HEK293 (cell line): Measurements from ENCODE around the gene GALNTL6.

Experiments
- CTCF ChIA-PET: fragments of 350-600 bp; formaldehyde crosslinking; extraction: SDS; loops from one replicate; lab custom pipeline; 2021; ENCODE audit warnings: antibody characterized with exemption; lab: Yijun Ruan, JAX
- POLR2A ChIA-PET: fragments of 300-600 bp; formaldehyde crosslinking; extraction: SDS; loops from one replicate; lab custom pipeline; 2020; ENCODE audit warnings: antibody characterized with exemption, inconsistent platforms; lab: Yijun Ruan, JAX
- H3K27ac ChIP-seq: fragments of 200-500 bp; sonication (Bioruptor generic); 2 replicates; pipeline ENCODE4 v1.5.1; 2014; ENCODE audit warnings: low read depth, low read length, control low read depth, inconsistent platforms; ENCODE audit errors: extremely low read depth
- H3K36me3 ChIP-seq, 2 experiments: fragments of 200-500 bp in 1 of 2; sonication (Bioruptor generic) in 1 of 2; 1 replicate in 1 of 2; 2 replicates in 1 of 2; pipeline ENCODE4 v1.5.1; 2014 to 2017; ENCODE audit warnings: inconsistent platforms in 2 of 2, low read length in 2 of 2; ENCODE audit not compliant: control insufficient read depth in 2 of 2, insufficient read depth in 1 of 2
- H3K4me1 ChIP-seq: fragments of 200-500 bp; sonication (Bioruptor generic); 2 replicates; pipeline ENCODE4 v1.5.1; 2014; ENCODE audit warnings: mild to moderate bottlenecking, low read length, inconsistent platforms; ENCODE audit not compliant: control insufficient read depth, insufficient read depth
- H3K4me3 ChIP-seq: 2 replicates; pipeline ENCODE4 v1.5.1; 2011; ENCODE audit warnings: low read depth, mild to moderate bottlenecking, control low read depth, low read length, moderate library complexity
- H3K9me3 ChIP-seq: fragments of 200-500 bp; sonication (Bioruptor generic); 2 replicates; pipeline ENCODE4 v1.5.1; 2014; ENCODE audit warnings: low read depth, low read length, inconsistent platforms; ENCODE audit not compliant: control insufficient read depth, insufficient read depth
- EGR2 ChIP-seq: fragments of 450-650 bp; formaldehyde crosslinking; IDR thresholded peaks from 2 replicates; pipeline ENCODE4 v1.5.1; 2016; ENCODE audit warnings: low read depth, missing biosample characterization, missing genetic modification characterization
- GLI2 ChIP-seq: fragments of 450-650 bp; formaldehyde crosslinking; IDR thresholded peaks from 2 replicates; pipeline ENCODE4; 2017; ENCODE audit warnings: missing biosample characterization, missing genetic modification characterization, low read depth, borderline replicate concordance
- OSR2 ChIP-seq: fragments of 450-650 bp; formaldehyde crosslinking; IDR thresholded peaks from 2 replicates; pipeline ENCODE4 v1.5.1; 2016; ENCODE audit warnings: missing biosample characterization, missing genetic modification characterization
- REPIN1 ChIP-seq: fragments of 450-650 bp; formaldehyde crosslinking; IDR thresholded peaks from 2 replicates; pipeline ENCODE4 v1.5.1; 2017; ENCODE audit warnings: missing biosample characterization, missing genetic modification characterization, low read depth
- SCRT2 ChIP-seq: fragments of 450-650 bp; formaldehyde crosslinking; IDR thresholded peaks from 2 replicates; pipeline ENCODE4 v1.5.1; 2016; ENCODE audit warnings: missing biosample characterization, missing genetic modification characterization
- SP7 ChIP-seq: fragments of 450-650 bp; formaldehyde crosslinking; IDR thresholded peaks from 2 replicates; pipeline ENCODE4 v1.5.1; 2016; ENCODE audit warnings: missing biosample characterization, missing genetic modification characterization
- TCF7L2 ChIP-seq: IDR thresholded peaks from 2 replicates; pipeline ENCODE4 v1.6.1; 2011; ENCODE audit warnings: low read depth, mild to moderate bottlenecking, inconsistent platforms, low read length, moderate library complexity, borderline replicate concordance
- YY2 ChIP-seq: fragments of 450-650 bp; formaldehyde crosslinking; IDR thresholded peaks from 2 replicates; pipeline ENCODE4 v1.5.1; 2016; ENCODE audit warnings: missing biosample characterization, missing genetic modification characterization
- ZFP41 ChIP-seq: fragments of 450-650 bp; formaldehyde crosslinking; IDR thresholded peaks from 2 replicates; pipeline ENCODE4 v1.5.1; 2016; ENCODE audit warnings: missing biosample characterization, missing genetic modification characterization, borderline replicate concordance
- ZNF133 ChIP-seq: fragments of 450-650 bp; formaldehyde crosslinking; IDR thresholded peaks from 2 replicates; pipeline ENCODE4 v1.5.1; 2016; ENCODE audit warnings: missing biosample characterization, missing genetic modification characterization
- ZNF155 ChIP-seq: fragments of 450-650 bp; formaldehyde crosslinking; IDR thresholded peaks from 2 replicates; pipeline ENCODE4 v1.5.1; 2016; ENCODE audit warnings: missing biosample characterization, missing genetic modification characterization
- ZNF16 ChIP-seq: fragments of 450-650 bp; formaldehyde crosslinking; IDR thresholded peaks from 2 replicates; pipeline ENCODE4 v1.5.1; 2016; ENCODE audit warnings: low read depth, missing biosample characterization, missing genetic modification characterization
- ZNF175 ChIP-seq: fragments of 450-650 bp; formaldehyde crosslinking; IDR thresholded peaks from 2 replicates; pipeline ENCODE4 v1.5.1; 2016; ENCODE audit warnings: missing biosample characterization, missing genetic modification characterization
- ZNF214 ChIP-seq: fragments of 450-650 bp; formaldehyde crosslinking; IDR thresholded peaks from 2 replicates; pipeline ENCODE4 v1.5.1; 2017; ENCODE audit warnings: missing biosample characterization, mild to moderate bottlenecking, missing genetic modification characterization, borderline replicate concordance
- ZNF324 ChIP-seq: fragments of 450-650 bp; formaldehyde crosslinking; IDR thresholded peaks from 2 replicates; pipeline ENCODE4 v1.5.1; 2016; ENCODE audit warnings: missing biosample characterization, missing genetic modification characterization
- ZNF394 ChIP-seq: fragments of 450-650 bp; formaldehyde crosslinking; IDR thresholded peaks from 2 replicates; pipeline ENCODE4 v1.5.1; 2016; ENCODE audit warnings: missing biosample characterization, missing genetic modification characterization, mild to moderate bottlenecking, moderate library complexity, borderline replicate concordance
- ZNF48 ChIP-seq: fragments of 450-650 bp; formaldehyde crosslinking; IDR thresholded peaks from 2 replicates; pipeline ENCODE4 v1.5.1; 2016; ENCODE audit warnings: missing biosample characterization, missing genetic modification characterization
- ZNF560 ChIP-seq: fragments of 450-650 bp; formaldehyde crosslinking; IDR thresholded peaks from 2 replicates; pipeline ENCODE4 v1.5.1; 2017; ENCODE audit warnings: missing biosample characterization, missing genetic modification characterization, borderline replicate concordance
- ZNF610 ChIP-seq: fragments of 450-650 bp; formaldehyde crosslinking; IDR thresholded peaks from 2 replicates; pipeline ENCODE4 v1.5.1; 2016; ENCODE audit warnings: missing biosample characterization, missing genetic modification characterization, borderline replicate concordance
- ZNF658 ChIP-seq: fragments of 450-650 bp; formaldehyde crosslinking; IDR thresholded peaks from 2 replicates; pipeline ENCODE4; 2016; ENCODE audit warnings: missing biosample characterization, missing genetic modification characterization
- ZNF664 ChIP-seq: fragments of 450-650 bp; formaldehyde crosslinking; IDR thresholded peaks from 2 replicates; pipeline ENCODE4 v1.5.1; 2016; ENCODE audit warnings: missing biosample characterization, missing genetic modification characterization
- ZNF701 ChIP-seq: fragments of 450-650 bp; formaldehyde crosslinking; IDR thresholded peaks from 2 replicates; pipeline ENCODE4 v1.5.1; 2016; ENCODE audit warnings: missing biosample characterization, missing genetic modification characterization
- ZNF792 ChIP-seq: fragments of 450-650 bp; formaldehyde crosslinking; IDR thresholded peaks from 2 replicates; pipeline ENCODE4 v1.5.1; 2016; ENCODE audit warnings: missing biosample characterization, missing genetic modification characterization
- TF ChIP-seq, protein P1 (sequence below): fragments of 450-650 bp; formaldehyde crosslinking; IDR thresholded peaks from 2 replicates; pipeline ENCODE4 v1.5.1; 2017; ENCODE audit warnings: missing biosample characterization, missing genetic modification characterization
- TF ChIP-seq, protein P2 (sequence below): fragments of 450-650 bp; formaldehyde crosslinking; IDR thresholded peaks from 2 replicates; pipeline ENCODE4 v1.5.1; 2017; ENCODE audit warnings: missing biosample characterization, missing genetic modification characterization
- TF ChIP-seq, protein P3 (sequence below): fragments of 450-650 bp; formaldehyde crosslinking; optimal IDR thresholded peaks from 2 replicates; pipeline ENCODE3; 2016; ENCODE audit warnings: missing biosample characterization, mild to moderate bottlenecking, missing genetic modification characterization
- TF ChIP-seq, protein P4 (sequence below): fragments of 450-650 bp; formaldehyde crosslinking; IDR thresholded peaks from 2 replicates; pipeline ENCODE4; 2016; ENCODE audit warnings: missing biosample characterization, missing genetic modification characterization

GALNTL6 gene

DNA sequence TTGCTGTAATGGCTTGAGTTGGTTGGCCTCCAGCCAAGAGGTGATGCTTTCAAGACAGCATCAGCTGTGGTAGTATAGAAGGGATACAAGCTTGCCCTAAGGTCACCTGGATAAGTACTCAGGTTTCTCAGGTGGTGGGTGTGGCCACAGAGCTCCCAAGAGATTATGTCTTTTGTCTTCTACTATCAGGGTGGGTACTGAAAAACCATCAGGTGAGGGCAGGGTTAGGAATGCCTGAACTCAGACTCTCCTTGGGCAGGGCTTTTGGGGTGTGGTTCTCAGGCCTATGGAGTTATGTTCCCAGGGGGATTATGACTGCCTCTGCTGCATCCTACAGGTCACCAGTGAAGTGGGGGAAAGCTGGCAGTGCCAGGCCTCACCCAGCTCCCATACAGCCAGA, 700.8 kb downstream of the GALNTL6 start:
- no peaks in the 10 kb centered on the region for H3K36me3 ChIP-seq
- ChIA-PET POLR2A (no interaction called here), CTCF (interaction anchor here (0.6 kb wide), 2 partner anchors 16 to 500 kb away, joined by 3 read pairs; no protein-coding TSS in a partner anchor)

DNA sequence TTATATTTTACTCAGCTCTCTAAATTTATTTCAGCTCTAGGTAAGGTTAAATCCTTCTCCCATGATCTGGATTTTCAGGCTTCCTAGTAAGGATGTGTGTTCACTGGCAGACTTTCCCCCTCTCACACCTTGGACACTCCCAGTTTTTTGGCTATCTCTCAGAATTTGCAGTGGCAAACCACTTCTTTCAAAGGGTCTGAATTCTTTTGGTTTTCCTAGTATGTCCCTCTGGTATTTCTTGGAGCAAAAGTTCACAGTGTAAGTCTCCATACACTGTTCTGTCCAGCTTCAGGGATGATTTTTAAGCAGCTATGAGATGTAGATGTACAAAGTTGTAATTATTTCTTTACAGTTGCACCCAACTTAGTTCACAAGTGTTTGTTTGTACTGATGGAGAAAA, 701.6 kb downstream of the GALNTL6 start:
- POLR2A ChIA-PET = no interaction called here
- no peak overlapping the region for H3K27ac ChIP-seq
- H3K4me3 ChIP-seq = no peak overlapping the region
- H3K36me3 ChIP-seq = no peaks in the 10 kb centered on the region
- H3K4me1 ChIP-seq = no peaks in the 10 kb centered on the region
- CTCF ChIA-PET = interaction anchor here (1.1 kb wide), 1 partner anchor 13 kb away, joined by 4 read pairs; no protein-coding TSS in a partner anchor
- no peaks in the 10 kb centered on the region for H3K9me3 ChIP-seq
- TF ChIP-seq, protein P1, sequence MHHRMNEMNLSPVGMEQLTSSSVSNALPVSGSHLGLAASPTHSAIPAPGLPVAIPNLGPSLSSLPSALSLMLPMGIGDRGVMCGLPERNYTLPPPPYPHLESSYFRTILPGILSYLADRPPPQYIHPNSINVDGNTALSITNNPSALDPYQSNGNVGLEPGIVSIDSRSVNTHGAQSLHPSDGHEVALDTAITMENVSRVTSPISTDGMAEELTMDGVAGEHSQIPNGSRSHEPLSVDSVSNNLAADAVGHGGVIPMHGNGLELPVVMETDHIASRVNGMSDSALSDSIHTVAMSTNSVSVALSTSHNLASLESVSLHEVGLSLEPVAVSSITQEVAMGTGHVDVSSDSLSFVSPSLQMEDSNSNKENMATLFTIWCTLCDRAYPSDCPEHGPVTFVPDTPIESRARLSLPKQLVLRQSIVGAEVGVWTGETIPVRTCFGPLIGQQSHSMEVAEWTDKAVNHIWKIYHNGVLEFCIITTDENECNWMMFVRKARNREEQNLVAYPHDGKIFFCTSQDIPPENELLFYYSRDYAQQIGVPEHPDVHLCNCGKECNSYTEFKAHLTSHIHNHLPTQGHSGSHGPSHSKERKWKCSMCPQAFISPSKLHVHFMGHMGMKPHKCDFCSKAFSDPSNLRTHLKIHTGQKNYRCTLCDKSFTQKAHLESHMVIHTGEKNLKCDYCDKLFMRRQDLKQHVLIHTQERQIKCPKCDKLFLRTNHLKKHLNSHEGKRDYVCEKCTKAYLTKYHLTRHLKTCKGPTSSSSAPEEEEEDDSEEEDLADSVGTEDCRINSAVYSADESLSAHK = no peak
- TF ChIP-seq ZNF155 (tag by site-specific recombination) = no peak
- TF ChIP-seq ZNF48 (tag by site-specific recombination) = no peak
- no peak for TF ChIP-seq EGR2 (tag by site-specific recombination)
- no peak for TF ChIP-seq ZNF324
- TF ChIP-seq ZNF701 = no peak
- no peak for TF ChIP-seq ZNF214 (tag by site-specific recombination)
- TF ChIP-seq ZFP41 (tag by site-specific recombination) = no peak
- no peak for TF ChIP-seq TCF7L2
- no peak for TF ChIP-seq OSR2 (tag by site-specific recombination)

More for the DNA sequence above, 700.8 kb downstream of the GALNTL6 start:
- H3K27ac ChIP-seq = no peak overlapping the region
- H3K4me1 ChIP-seq = no peaks in the 10 kb centered on the region
- H3K9me3 ChIP-seq = no peaks in the 10 kb centered on the region
- H3K4me3 ChIP-seq = no peak overlapping the region
- no peak for TF ChIP-seq YY2
- no peak for TF ChIP-seq REPIN1
- TF ChIP-seq ZNF664 = no peak
- TF ChIP-seq GLI2 (tag by site-specific recombination) = no peak
- no peak for TF ChIP-seq ZNF394 (tag by site-specific recombination)
- no peak for TF ChIP-seq SCRT2 (tag by site-specific recombination)
- TF ChIP-seq ZNF610 (tag by site-specific recombination) = no peak

DNA sequence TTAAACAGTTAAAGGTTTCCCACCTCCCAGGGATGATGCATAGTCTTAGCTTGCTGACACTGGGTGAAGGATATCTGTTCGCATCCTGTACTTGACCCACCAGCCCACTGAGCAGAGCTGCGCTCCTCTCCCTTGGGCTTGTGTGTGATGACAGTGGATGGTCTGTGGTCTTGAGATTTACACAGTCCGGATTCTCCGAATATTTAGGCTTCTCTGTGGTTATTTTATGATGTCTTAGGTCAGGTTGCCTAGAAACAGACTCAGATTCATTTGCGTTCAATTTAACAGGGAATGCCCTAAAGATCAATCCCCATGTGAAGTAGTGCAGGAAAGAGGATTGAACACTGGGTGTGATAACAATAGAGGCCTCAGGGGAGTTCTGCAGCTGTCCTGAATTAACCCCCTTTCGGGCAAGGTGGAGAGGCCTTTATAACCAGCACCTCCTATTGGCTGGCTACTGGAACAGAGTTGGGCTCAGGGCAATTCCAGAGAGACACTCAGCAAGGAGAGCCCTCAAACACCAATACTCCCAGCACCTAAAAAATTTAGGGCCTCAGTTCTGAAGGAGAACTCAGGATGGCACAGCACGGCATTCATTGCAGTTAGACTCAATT, 702.2 kb downstream of the GALNTL6 start:
- no peaks in the 10 kb centered on the region for H3K36me3 ChIP-seq
- ChIA-PET POLR2A (no interaction called here), CTCF (interaction anchor here (1.0 to 1.1 kb wide), 2 partner anchors 13 to 16 kb away, joined by 3 to 4 read pairs; no protein-coding TSS in a partner anchor)
- TF ChIP-seq, protein P2, sequence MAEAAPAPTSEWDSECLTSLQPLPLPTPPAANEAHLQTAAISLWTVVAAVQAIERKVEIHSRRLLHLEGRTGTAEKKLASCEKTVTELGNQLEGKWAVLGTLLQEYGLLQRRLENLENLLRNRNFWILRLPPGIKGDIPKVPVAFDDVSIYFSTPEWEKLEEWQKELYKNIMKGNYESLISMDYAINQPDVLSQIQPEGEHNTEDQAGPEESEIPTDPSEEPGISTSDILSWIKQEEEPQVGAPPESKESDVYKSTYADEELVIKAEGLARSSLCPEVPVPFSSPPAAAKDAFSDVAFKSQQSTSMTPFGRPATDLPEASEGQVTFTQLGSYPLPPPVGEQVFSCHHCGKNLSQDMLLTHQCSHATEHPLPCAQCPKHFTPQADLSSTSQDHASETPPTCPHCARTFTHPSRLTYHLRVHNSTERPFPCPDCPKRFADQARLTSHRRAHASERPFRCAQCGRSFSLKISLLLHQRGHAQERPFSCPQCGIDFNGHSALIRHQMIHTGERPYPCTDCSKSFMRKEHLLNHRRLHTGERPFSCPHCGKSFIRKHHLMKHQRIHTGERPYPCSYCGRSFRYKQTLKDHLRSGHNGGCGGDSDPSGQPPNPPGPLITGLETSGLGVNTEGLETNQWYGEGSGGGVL (tag by site-specific recombination) = no peak
- TF ChIP-seq ZNF175 (no peak), SP7 (no peak), ZNF16 (tag by site-specific recombination) (no peak), ZNF658 (tag by site-specific recombination) (no peak), ZNF133 (tag by site-specific recombination) (no peak), ZNF560 (tag by site-specific recombination) (no peak), ZNF792 (no peak)
- TF ChIP-seq, protein P3, sequence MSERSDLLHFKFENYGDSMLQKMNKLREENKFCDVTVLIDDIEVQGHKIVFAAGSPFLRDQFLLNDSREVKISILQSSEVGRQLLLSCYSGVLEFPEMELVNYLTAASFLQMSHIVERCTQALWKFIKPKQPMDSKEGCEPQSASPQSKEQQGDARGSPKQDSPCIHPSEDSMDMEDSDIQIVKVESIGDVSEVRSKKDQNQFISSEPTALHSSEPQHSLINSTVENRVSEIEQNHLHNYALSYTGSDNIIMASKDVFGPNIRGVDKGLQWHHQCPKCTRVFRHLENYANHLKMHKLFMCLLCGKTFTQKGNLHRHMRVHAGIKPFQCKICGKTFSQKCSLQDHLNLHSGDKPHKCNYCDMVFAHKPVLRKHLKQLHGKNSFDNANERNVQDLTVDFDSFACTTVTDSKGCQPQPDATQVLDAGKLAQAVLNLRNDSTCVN (tag by site-specific recombination) = no peak
- TF ChIP-seq, protein P4, sequence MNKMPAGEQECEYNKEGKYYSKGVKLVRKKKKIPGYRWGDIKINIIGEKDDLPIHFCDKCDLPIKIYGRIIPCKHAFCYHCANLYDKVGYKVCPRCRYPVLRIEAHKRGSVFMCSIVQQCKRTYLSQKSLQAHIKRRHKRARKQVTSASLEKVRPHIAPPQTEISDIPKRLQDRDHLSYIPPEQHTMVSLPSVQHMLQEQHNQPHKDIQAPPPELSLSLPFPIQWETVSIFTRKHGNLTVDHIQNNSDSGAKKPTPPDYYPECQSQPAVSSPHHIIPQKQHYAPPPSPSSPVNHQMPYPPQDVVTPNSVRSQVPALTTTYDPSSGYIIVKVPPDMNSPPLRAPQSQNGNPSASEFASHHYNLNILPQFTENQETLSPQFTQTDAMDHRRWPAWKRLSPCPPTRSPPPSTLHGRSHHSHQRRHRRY (tag by site-specific recombination) = no peak

More for the DNA sequence above, 702.2 kb downstream of the GALNTL6 start:
- Histone ChIP-seq H3K9me3 (no peaks in the 10 kb centered on the region), H3K4me1 (no peaks in the 10 kb centered on the region), H3K4me3 (no peak overlapping the region), H3K27ac (no peak overlapping the region)
